Body of pancreas (tissue), 4 donors: ENCODE measurements around the gene WNT7B. TPM values are rescaled to one million over a fixed set of nuclear protein-coding genes. Genes with fewer than 3 reads are reported as not detected.

Experiments used
- ATAC-seq: fragments of 150-250 bp; one replicate; pipeline ENCODE4 v1.9.1; 2016
- DNase-seq, 4 donors: peaks; one replicate each; pipeline ENCODE4 v3.0.0-alpha.2; 2019
- H3K27ac ChIP-seq, 4 donors: fragments of 200-600 bp; sonication (generic); 1 replicate in 3 of 4; 2 replicates in 1 of 4; pipeline versions ENCODE4 v1.5.1 to v1.6.1; 2016 to 2019; ENCODE audit warnings: mild to moderate bottlenecking in 1 of 4, mixed read lengths in 1 of 4, moderate library complexity in 1 of 4
- H3K27me3 ChIP-seq, 2 donors: fragments of 200-600 bp; sonication (generic); one replicate each; pipeline ENCODE4 v1.6.0; 2016; ENCODE audit warnings: mild to moderate bottlenecking in 1 of 2
- H3K36me3 ChIP-seq, 2 donors: fragments of 200-600 bp; sonication (generic); replicated peaks in 1 of 2; 2 replicates each; pipeline ENCODE4 v1.5.1; 2016; ENCODE audit warnings: low read depth in 2 of 2; ENCODE audit not compliant: insufficient read depth in 1 of 2
- H3K4me1 ChIP-seq: fragments of 200-600 bp; sonication (generic); one replicate; pipeline ENCODE4 v1.6.0; 2016
- H3K4me3 ChIP-seq, 2 donors: fragments of 200-600 bp; sonication (generic); 1 replicate in 1 of 2; 2 replicates in 1 of 2; pipeline ENCODE4 v1.5.1; 2016 to 2019
- H3K9me3 ChIP-seq, 3 donors: fragments of 200-600 bp; sonication (generic); 1 replicate in 2 of 3; 2 replicates in 1 of 3; pipeline ENCODE4 v1.5.1; 2016
- CTCF ChIP-seq, 7 experiments: fragments of 450-650 bp in 4 of 7; fragments of 200-600 bp in 3 of 7; sonication (generic) in 3 of 7; IDR thresholded peaks; one replicate each; pipeline ENCODE4 v1.5.1; 2016 to 2019; ENCODE audit warnings: antibody characterized with exemption in 7 of 7
- POLR2A ChIP-seq, 3 donors: fragments of 450-650 bp; IDR thresholded peaks; one replicate each; pipeline ENCODE4 v1.6.1; 2016; ENCODE audit warnings: antibody characterized with exemption in 3 of 3, mild to moderate bottlenecking in 2 of 3
- WGBS, 2 donors: methylation state at CpG; one replicate each; pipeline ENCODE4 v1.1.5; 2017; 5-methylcytosine and 5-hydroxymethylcytosine counted together
- intact Hi-C: fragments of 100-400 bp; cut with DNase I; formaldehyde crosslinking; loops from one replicate; pipeline ENCODE4 v1.15.1; 2023
- total RNA-seq, 2 donors: library from RNA; depleted of rRNA; stranded (reverse); fragments of >200 nt; gene quantifications; one replicate each; pipeline ENCODE4 v1.1.0, GENCODE V29; 2016

Gene WNT7B
- total RNA-seq, 2 donors from 2014 or later = 2.1 TPM; not detected in 1

GRCh38 chr22:46002757-46003270 is 25.9 kb upstream of the WNT7B start:
- ATAC-seq (no peak), DNase-seq (peak in 1 of 4 donors; percentile 26)
- Histone ChIP-seq H3K36me3 (no peaks in the 10 kb centered on the region), H3K27me3 (no peaks in the 10 kb centered on the region), H3K27ac (no peak overlapping the region), H3K4me1 (peaks cover 20% of the 10 kb centered on the region), H3K9me3 (no peaks in the 10 kb centered on the region), H3K4me3 (no peak overlapping the region)
- intact Hi-C loops = loop anchor here (5.0 kb wide), 1 partner anchor 114 kb away; no protein-coding TSS in a partner anchor
- WGBS, 2 donors = 86 to 91% methylated on average over 6 to 8 of the region's 8 CpGs
- TF ChIP-seq CTCF (IDR thresholded peaks at IDR 0.05) = no peak
- TF ChIP-seq POLR2A (IDR thresholded peaks at IDR 0.05) = no peak

GRCh38 chr22:46001426-46002106 is 24.6 kb upstream of the WNT7B start:
- ATAC-seq (no peak), DNase-seq (no peak)
- Histone ChIP-seq H3K27ac (no peak overlapping the region), H3K9me3 (no peaks in the 10 kb centered on the region), H3K36me3 (no peaks in the 10 kb centered on the region), H3K27me3 (no peaks in the 10 kb centered on the region), H3K4me3 (no peak overlapping the region), H3K4me1 (peaks cover 16% of the 10 kb centered on the region)
- no peak for TF ChIP-seq CTCF (IDR thresholded peaks at IDR 0.05)
- no peak for TF ChIP-seq POLR2A (IDR thresholded peaks at IDR 0.05)
- 65 to 73% methylated on average over 13 to 22 of the region's 22 CpGs for WGBS, 2 donors
- intact Hi-C loops = loop anchor here (5.0 kb wide), 1 partner anchor 116 kb away; no protein-coding TSS in a partner anchor

DNA sequence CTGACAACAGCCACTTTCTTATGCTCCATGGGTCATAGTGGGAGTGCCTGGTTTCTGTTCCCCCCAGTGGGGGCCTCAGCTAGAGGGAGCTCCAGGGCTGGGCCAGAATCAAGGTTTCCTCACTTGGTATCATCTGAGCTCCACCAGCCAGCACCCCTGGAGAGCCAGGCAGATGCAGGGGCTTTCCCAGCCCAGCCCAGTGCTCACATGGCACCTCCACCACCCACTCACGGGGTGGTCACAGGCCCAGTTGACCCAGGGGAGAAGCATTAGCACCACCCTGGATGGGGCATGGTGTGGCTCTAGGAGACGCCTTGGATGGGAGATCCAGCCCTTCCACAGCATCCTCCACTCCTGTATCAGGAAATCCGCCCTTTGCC is 24.1 kb upstream of the WNT7B start:
- no peaks in the 10 kb centered on the region for H3K27me3 ChIP-seq
- H3K4me3 ChIP-seq = no peak overlapping the region
- intact Hi-C loops = loop anchor here (5.0 kb wide), 1 partner anchor 116 kb away; no protein-coding TSS in a partner anchor
- H3K36me3 ChIP-seq = no peaks in the 10 kb centered on the region
- peaks cover 16% of the 10 kb centered on the region for H3K4me1 ChIP-seq
- WGBS, 2 donors = 75% methylated on average over 3 of the region's 3 CpGs; no CpG with 5 or more reads in 1 of the 2 donors
- DNase-seq (no peak), ATAC-seq (no peak)
- TF ChIP-seq POLR2A (IDR thresholded peaks at IDR 0.05) (no peak), CTCF (IDR thresholded peaks at IDR 0.05) (no peak)
- no peak overlapping the region for H3K27ac ChIP-seq
- no peaks in the 10 kb centered on the region for H3K9me3 ChIP-seq

- Histone ChIP-seq H3K27ac (no peak overlapping the region), H3K4me1 (peaks cover 14% of the 10 kb centered on the region), H3K27me3 (no peaks in the 10 kb centered on the region), H3K4me3 (no peak overlapping the region), H3K9me3 (no peaks in the 10 kb centered on the region), H3K36me3 (no peaks in the 10 kb centered on the region)
- no peak for ATAC-seq
- 79 to 86% methylated on average over 7 to 17 of the region's 17 CpGs for WGBS, 2 donors
- no peak for DNase-seq
- intact Hi-C loops = loop anchor here (5.0 kb wide), 1 partner anchor 117 kb away; no protein-coding TSS in a partner anchor
- TF ChIP-seq POLR2A (IDR thresholded peaks at IDR 0.05) (no peak), CTCF (IDR thresholded peaks at IDR 0.05) (no peak)
These were observed 23.4 kb upstream of the WNT7B start for GRCh38 chr22:46000081-46001027.
